Activated CD8-positive, alpha-beta memory T cell treated with anti-CD3 and anti-CD28 coated beads, Interleukin-2, amount 50 U/mL, for 4 hours (primary cell): ENCODE measurements around the gene SYTL1.

Experiments
- DNase-seq: peaks from one replicate; pipeline ENCODE4 v3.0.0-alpha.2; 2020

SYTL1 gene

DNA sequence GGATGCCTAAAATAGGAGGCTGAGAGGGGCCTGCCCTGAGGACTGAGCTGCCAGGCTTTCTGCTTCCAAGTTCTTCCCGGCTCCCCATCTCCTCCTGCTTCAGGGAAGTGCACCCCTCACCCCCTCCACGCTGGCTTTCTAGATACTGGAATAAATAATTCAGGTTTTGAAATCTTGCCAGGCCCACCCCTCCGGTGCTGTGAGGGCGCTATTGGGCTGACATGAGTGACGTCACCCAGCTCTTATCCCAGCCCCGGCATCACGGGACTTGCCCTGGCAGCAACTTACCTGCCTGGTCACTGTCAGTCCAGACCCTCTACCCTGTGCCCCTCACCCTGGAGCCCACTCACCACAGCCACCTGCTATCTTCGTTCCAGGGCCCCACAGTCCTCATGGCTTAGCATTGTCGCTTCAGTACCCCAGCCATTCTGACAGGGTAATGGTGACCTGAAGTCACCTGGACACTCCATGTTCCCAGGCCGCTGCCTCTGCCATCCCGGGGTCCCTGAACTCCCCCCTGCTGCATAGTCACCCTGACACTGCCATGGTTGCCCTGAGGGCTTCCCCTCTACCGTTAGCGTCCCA, 49.8 kb downstream of the SYTL1 start:
- DNase-seq, result peak; percentile 38

DNA sequence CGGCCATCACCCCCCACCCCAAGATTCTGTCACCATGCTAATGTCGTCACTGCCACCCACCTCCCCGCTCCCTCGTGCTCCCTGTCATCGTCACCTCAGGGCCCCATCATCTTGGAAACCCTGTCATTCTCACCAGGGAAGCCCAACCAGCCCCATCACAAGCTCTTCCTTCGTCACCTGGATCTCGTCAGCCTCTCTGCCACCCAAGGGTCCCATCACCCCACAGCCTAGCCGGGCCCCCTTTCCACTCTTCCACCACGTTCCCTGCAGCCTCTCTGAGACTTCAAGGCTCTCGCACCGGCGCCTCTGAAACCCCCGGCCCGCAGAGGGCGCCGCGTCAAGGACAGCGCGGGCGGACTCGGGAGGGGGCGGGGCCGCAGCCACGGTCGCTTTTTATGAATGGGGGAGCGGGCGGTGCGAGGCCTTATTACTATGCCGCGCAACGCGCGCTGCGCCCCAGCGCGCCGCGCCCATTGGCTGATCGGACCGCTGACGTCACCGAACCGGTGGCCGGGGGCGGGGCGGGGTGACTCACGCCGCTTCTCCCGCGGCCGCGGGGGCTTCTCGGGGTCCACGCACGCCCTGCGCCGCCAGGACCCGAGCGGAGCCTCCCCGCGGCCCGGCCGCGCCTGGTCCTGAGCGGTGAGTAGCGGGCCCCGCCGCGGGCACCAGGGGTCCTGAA, 50.4 kb downstream of the SYTL1 start, which contains the start of gene GPR3:
TSS of gene GPR3 (plus strand) at position 527 of the 682 bp plus-strand sequence. CDS start 1,177 bp downstream, outside the sequence.
- DNase-seq, result peak; percentile 95

DNA sequence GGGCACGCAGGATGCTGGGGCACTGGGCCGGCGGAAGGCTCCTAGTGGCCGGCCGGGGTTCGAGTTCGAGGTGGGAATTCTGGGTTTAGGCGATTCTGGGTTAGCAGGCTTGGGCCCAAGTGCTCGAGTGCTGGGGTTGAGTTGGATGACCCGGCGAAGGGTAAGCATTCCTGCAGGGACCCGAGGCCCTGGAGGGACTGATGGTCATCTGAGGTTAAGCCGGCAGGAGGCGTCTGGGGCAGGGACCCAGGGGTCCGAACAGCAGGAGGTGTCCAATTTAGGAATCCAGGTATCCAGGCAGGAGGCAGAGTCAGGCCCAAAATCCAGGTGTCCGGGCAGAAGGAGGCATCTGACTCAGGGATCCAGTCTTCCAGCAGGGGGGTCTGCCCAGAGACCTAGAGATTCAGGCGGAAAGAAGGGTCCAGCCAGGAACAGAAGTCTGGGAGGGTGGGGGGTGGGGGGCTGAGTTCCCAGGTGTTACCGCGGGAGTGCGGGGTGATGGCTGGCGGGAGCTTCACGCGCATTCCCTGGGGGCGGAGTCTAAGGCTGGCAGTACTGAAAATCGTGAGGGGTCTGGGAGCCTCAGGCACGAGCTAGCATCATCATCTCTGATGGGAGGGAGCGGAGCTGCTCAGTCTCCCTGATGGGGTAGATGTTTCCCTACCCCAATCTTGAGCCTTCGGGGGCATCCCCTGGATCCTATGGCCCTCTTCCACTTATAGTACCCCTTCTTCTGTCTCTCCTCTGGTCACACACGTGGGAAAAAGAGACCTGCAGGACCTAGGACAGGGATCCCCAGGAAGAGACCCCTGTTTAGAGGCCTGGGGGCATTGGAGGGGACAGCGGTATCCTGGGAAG, 51.2 kb downstream of the SYTL1 start:
- DNase-seq, result peak; percentile 24

DNA sequence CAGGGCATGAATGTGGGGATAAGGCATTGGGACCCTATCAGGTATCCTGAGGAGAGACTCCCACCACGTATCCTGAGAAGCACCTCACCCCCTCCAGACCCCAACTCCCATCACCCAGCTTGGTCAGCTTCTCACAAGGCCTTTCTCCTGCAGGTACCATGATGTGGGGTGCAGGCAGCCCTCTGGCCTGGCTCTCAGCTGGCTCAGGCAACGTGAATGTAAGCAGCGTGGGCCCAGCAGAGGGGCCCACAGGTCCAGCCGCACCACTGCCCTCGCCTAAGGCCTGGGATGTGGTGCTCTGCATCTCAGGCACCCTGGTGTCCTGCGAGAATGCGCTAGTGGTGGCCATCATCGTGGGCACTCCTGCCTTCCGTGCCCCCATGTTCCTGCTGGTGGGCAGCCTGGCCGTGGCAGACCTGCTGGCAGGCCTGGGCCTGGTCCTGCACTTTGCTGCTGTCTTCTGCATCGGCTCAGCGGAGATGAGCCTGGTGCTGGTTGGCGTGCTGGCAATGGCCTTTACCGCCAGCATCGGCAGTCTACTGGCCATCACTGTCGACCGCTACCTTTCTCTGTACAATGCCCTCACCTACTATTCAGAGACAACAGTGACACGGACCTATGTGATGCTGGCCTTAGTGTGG, 51.9 kb downstream of the SYTL1 start:
- no peak for DNase-seq

DNA sequence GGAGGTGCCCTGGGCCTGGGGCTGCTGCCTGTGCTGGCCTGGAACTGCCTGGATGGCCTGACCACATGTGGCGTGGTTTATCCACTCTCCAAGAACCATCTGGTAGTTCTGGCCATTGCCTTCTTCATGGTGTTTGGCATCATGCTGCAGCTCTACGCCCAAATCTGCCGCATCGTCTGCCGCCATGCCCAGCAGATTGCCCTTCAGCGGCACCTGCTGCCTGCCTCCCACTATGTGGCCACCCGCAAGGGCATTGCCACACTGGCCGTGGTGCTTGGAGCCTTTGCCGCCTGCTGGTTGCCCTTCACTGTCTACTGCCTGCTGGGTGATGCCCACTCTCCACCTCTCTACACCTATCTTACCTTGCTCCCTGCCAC, 52.4 kb downstream of the SYTL1 start:
- no peak for DNase-seq

DNA sequence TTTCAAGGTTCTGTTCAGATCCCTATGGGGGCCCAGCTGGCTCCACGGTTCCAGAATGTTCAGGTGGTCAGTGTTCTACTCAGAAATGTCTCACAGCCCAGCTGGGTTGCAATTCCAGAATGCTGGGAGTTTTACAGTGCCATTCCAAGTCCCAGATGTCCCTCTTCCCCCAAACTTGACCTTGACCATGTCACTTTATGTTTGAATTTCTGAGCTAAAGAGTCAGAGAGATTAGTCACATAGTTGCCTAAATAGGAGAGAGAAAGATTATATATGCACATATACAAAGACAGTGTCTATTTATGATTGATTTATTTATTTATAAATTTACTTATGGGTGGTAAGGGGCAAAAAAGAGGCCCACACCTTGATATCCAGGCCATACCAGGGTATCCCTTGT, 53.1 kb downstream of the SYTL1 start:
- DNase-seq, result no peak

DNA sequence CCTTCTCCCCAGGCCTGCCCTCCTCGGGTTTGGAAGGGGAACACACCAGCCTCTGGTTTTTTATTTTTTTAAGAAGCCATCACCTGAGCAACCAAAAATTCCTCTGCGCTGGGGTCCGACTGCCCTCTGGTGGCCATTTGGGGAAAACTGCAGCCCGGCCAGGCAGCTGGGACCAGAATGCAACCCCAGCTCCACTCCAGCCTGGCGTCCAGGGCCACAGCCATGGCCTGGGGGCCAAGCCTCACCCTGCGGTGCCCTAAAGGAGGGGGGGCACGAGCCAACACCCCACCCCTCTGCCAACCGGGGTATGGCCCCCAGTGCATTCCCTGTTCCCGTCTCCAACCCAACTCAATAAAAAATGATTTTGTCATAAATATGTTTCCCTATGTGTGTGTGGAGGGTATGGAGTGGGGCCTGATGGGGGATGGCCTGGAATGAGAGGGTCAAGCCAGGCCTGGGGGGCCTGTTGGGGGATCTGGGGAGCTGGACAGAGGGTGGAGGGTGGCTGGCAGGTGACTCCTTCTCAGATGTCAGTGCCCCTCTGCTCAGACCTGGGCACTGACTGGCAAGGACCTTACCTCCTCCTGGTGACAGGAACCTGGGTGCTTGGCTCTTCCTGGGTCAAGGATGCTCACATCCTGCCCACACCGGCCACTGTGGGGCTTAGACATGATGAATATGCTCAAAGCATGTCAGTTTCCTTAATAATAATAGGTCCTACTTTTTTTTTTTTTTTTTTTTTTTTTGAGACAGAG, 53.8 kb downstream of the SYTL1 start:
- DNase-seq, result peak; percentile 80

DNA sequence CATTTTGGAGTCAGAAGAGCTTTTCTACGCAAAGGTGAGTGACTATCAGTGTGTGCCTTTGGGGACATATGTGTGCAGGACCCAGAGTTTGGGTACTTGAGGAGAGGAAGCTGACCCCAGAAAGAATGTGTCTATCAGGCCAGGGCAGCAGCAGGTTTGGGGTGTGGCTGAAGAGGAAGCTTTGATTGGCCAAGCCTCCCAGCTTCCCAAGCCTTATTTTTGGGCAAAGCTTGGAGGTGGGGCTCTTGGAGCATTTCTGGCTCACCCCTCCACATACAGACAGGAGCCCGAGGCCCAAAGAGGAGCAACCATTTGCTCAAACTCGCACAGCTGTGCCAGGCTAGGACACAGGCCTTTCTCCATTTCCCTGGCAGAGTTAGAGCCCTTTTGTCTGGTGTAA, 55.3 kb downstream of the SYTL1 start:
- DNase-seq, result no peak

DNA sequence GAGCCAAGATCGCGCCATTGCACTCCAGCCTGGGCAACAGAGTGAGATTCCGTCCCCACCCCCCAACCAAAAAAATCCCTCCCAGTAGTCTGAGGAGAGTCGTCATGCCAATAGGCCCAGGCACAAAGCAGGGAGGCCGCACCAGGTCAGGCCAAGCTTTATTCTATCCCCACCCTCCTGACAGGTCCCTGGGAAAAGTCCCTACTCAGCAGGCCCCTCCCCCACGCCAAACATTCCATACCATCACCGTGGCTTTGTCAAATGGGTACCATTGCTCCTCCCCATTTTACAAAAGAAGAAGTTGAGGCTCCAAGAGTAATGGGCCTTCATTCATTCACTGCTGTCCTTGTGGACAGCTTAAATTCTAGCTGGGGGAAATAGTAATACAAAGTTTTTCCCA, 55.9 kb downstream of the SYTL1 start:
- no peak for DNase-seq

DNA sequence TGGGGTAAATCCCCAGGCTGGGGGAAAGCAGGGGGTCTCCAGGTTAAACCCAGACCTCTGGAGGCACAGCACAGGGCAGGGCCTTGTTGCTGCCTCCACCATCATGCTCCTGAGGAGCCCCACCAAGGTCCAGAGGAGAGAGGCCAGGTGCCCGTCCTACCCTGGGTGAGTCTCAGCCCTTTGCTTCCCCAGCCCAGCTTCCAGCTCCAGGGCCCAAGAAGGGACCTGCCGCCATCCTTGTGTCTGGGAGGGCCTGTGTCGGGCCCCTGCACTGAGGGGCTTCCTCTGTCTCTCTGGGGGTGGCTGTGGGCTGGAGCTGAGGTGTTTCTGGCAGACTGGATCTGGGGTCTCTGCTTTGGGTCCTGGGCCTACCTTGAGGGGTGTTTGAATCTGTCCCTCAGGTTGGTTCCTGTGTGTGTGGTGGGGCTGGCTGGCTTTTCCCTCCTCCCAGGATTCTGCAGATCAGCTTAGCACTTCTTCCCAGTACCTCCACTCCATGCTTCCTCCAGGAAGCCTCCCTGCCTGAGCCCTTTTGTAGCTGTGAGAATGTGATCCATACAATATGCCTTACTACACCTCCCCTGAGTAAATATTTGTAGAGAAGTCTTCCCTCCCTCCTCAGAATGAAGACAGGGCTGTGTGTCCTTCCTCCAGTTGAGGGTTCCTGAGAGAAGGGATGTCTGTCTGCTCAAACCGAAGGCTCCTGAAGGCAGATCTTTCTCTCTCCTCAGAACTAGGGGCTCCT, 56.8 kb downstream of the SYTL1 start:
- DNase-seq, result no peak

DNA sequence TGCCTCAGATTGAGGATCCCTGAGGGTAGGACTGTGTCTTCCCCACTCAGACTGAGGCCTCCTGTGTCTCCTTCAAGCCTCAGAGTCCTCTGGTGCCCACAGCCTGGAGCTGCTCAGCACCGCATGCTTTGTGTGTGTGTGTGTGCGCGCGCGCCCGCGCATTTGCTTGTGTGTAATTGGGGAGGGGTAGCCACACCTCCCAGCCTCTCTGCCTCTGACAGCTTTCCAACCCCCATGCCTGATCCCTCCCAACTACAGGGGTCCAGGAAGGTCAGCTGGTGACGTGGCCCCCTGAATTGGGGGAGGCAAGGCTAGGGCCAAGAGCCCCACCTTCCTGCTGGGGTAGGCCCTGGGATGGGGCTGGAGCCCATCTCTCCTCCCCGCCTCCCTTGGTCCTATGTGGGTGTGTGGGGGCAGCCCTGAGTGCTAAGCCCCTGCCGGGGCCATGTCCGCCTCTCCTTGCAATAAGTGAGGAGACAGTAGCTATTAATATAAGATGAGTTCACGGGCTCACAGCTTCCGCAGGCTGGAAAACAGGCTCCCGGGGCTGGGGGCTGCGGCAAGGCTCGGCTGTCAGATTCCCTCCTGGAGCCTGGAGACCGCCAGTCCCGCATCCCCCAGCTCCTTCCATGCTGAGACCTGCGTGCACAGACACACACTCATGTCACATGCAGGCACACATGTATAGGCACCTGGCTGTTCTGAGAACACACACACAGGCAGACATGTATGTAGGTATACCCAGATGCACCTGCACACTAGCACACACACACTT, 57.6 kb downstream of the SYTL1 start:
- DNase-seq, result no peak

DNA sequence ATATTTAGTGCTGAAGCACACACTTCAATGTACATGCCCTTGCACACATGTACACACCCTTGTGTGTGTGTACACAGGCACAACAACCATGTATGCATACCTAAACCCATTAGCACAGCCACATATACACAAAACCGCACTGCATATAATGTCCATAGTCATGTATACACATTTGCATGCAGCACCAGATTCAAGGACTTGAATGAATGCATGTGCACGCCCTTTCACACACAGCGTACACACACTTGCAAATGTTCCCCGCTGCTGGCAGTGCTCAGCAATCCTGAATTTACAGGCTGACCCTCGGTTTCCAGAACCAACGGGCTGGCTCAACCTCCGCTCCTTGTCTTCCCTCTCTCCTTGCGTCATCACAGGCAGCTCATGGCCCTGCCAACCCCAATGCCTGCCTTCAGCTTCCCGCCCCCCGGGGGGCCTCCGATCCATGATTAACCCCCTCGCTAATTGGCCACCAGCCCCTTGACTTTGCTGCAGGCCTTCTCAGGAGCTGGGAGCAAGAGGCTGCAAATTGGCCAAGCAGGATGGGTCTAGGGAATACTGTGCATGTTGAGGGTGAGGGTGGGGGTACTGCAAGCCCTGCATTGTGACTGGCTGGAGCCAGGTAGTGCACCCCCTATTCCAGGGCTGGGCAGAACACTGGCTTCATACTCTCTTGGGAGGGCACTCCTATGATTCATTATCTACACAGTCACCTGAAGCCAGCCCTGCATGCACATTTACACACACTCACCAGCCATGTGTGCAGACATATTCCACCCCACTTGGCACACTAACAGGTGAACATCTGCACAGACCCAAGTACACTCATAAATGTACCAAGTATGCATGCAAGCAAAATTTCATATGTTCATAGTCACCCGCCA, 58.5 kb downstream of the SYTL1 start:
- no peak for DNase-seq

DNA sequence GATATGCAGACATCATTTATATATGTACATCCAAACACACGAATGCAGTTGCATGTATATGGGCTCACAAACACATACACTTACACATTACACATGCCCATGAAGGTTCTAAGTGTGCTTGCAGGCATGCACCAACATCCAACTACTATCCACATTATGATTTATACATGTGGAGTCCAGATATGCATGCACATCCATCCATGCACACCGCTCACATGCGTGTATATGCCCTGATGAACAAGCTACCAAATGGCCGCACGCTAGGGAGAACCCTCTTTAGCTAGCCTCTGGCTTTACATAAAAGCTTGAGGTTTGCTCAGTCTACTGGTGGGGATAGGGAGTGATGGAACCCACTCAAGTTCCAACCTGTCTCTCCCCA, 59.1 kb downstream of the SYTL1 start:
- no peak for DNase-seq

DNA sequence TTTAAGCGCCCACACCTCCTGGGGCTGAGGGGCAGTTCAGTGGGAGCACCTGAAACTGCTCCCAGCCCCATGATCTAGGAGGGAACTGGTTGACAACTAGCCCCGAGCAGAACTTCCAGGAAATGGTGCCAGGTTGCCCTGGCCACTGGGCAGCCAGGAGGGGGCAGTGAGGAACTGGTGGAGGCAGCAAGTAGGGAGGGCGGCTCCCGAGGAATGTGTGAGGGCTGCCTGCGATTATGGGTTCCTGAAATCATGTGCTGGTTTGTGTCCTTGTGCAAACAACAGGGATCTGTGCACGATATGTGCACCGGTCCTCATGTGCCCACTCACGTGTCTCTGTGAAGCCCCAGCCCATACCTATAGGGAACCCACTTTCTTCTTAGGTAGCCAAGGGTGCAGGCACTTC, 60.5 kb downstream of the SYTL1 start:
- DNase-seq, result no peak

DNA sequence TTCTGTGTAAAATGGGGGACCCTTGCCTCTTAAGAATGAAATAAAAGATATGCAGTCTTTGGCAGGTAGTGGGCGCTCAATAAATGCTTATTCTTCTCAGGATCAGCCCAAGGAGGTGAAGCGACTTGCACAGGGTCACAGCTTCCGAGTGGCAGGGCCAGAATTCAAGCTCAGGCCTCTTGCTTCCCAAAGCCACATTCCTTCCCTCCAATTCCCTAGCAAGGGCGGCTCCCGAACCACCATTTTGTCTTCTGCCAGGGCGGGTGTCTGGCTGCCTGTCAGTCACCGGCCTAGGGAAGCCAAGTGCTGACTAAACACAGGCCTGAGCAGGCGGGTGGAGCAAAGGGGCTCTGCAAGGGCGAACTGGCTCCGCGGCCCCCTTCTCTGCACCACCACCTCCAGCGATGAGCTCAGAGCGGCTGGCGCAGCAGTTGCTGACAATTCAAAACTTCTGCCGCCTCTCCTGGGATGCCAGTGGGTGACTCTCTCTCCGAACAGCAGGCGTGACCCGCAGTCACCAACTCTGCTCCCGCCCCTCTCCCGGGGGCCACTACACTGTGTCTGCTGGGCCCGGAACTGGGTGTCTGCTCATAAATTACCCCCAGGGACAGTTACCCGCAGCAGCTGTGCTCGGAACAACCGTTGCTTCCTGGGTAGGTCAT, 61.4 kb downstream of the SYTL1 start:
- DNase-seq, result peak; percentile 39
